Stimulated activated naive CD8-positive, alpha-beta T cell treated with anti-CD3 and anti-CD28 coated beads, Interleukin-15, Interleukin-2, amounts not matched to agents 100 U/mL and 50 U/mL, for 24 hours (primary cell): ENCODE results near the gene FRMD1.

ENCODE experiments used
- ATAC-seq: fragments of 150-1000 bp; cut with Tn5 transposase; one replicate; pipeline ENCODE4 v1.10.0; 2021
- DNase-seq: peaks from one replicate; pipeline ENCODE4 v3.0.0; 2021

FRMD1 gene

DNA sequence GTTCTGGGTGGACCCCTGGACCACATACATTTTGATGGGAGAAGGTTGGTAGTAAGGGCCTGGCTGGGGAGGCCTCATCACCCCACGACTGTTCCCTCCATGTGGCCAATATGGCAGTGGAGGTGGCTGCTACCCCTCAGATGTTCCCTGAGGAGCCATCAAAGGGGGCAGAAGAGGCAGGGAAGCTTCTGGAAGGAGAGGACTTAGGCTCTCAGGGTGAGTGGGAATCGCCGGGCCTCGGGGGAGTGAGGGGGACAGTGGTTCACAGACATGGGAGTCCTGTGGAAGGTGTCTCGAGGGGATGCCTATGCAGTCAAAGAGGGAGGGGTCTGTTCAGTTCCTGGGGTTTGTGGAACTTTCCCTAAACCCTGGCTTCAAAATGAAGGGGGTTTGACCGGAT, 32.9 kb upstream of the FRMD1 start:
- no peak for ATAC-seq
- DNase-seq: no peak

DNA sequence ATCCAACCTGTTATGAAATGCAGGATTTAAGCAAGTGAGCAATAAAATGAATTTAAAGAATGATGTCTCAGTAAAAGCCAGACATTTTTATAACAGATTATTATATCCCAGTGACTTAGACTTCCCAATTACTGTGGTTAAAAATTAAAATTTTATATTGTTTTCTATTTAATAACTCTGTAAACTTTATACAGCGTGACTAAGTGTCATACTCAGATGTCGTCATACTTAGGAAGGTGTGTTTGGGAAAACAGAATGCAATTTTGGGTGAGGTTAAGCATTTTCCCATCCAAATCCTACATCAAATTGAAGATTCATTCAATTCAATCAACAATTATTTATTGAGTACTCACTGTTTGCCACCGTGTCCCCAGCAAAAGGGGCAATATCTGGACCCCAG, 31.4 kb upstream of the FRMD1 start:
- no peak for ATAC-seq

GRCh38 chr6:168109171-168109570, 30.2 kb upstream of the FRMD1 start:
- DNase-seq (no peak), ATAC-seq (no peak)

More for the DNA sequence above, 31.4 kb upstream of the FRMD1 start:
- no peak for DNase-seq

GRCh38 chr6:168107191-168107983, 28.4 kb upstream of the FRMD1 start:
- DNase-seq (no peak), ATAC-seq (no peak)

GRCh38 chr6:168106633-168107005, 27.6 kb upstream of the FRMD1 start:
- DNase-seq (no peak), ATAC-seq (no peak)

DNA sequence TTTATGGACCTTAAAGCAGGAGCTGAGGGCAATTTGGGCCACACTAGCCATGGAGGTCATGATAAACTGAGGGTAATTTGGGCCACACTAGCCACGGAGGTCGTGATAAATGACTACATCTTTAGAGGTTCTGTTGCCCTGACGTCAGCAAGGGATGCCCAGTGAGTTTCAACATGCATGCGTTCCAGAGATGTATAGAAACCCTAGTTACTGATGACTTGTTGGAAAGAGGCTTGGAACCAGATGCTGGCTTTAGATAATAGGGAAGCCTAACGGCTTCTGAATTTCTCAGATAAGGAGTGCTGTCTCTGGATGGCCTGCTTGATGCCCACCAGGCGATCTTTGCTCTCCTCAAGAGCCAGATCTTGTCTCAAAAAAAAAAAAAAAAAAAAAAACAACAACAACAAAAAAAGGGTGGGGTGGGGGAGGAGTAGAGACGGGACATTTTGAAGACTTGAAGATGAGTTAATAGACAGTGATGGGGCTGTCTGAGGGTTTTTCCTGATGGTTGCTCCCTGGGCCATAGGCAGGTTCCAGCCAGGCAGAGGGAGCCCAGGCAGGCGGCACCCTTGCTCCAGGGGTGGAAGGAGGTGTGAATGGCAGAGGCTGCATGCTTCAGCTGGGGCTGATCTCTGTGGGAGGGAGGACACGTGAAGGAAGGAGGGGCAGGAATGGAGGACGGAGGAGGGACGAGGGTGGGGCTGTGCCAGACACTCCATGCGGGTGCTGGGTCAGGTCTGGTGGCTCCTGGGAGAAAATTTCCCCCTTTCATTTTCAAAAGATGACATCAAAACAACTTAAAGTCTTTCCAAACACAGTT, 27.0 kb upstream of the FRMD1 start:
- DNase-seq: no peak
- ATAC-seq: no peak

DNA sequence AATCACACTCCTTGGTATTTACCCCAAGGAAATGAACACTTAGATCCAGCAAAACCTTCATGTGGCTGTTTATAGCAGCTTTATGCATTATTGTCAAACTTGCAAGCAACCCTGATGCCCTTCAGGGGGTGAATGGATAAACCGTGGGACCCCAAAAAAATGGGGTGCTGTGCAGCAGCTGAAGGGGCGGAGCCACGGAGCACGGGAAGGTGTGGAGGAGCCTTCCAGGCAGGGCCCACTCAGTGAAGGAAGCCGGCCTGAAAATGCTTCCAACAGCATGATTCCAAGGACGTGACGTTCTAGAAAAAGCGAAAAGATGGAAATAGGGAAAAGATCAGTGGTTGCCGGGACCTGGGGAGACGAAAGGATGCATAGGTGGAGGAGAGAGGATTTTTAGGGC, 25.6 kb upstream of the FRMD1 start:
- DNase-seq (no peak), ATAC-seq (no peak)

DNA sequence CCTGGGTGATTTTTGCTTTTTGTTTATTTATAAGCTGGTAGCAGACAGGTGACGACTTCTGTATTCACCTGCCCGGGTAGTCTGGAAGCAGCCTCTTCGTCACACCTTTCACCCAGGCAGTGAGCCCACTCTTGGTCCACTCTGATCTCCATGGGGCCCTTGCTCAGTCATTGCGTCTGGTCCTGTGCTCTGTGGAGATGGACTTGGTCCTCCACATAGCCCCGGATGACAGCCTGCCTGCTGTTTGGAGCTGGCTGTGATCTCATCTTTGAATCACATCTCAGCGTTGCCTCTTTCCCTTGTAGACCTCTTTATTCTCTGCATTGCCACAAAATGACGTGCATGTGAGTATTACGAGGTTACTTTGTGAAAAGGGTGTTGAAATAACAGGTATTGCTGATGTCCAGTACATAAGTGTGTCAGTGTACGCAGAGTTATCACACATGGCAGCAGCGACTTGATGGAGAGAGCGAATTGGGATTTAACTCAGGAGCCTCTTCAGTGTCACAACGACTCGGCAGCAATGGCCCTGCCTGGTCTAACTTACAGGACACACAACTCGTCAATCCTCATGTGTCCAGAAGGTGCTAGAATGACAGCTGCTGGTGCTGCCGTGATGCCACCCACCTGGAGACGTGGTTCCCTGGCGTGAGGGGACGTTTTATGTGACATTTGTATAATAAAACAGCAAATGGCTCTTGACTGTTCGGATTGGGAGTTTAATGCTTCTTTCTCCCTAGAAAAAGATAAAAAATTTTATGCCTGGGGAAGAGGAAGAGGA, 24.2 kb upstream of the FRMD1 start:
- DNase-seq: no peak
- ATAC-seq: no peak

DNA sequence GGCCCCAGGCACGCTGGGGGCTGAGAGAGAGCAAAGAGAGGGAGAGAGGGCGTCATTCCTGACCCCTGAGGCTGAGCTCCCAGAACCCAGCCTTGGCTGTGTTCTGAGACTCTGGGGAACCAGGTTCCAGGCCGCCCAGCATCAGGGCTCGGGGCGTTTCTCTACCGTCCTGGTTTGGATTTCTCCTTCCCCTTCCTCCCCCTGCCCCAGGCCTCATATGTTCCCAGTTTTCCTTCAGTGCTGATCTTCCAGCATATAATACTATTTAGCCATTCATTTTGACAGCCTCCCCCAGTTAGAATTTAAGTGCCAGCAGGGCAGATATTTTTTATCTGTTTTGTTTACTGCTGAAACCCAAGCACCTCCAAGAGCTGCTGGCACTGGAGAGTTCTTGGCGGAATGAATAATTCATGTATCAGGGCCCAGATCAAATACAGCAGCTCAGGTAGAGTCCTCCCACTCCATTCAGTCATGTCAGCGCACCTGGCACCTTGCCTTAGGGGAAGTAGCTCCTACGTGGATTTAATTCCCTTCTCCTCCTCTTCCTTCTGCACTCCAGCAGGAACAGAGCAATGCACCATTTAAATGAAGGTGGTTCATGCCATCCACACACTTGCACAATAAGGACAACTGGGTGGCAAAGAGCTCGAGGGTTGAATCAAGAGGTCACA, 23.4 kb upstream of the FRMD1 start:
- DNase-seq (no peak), ATAC-seq (no peak)

- ATAC-seq (no peak), DNase-seq (no peak)
These were observed 22.7 kb upstream of the FRMD1 start for GRCh38 chr6:168101590-168102314.

DNA sequence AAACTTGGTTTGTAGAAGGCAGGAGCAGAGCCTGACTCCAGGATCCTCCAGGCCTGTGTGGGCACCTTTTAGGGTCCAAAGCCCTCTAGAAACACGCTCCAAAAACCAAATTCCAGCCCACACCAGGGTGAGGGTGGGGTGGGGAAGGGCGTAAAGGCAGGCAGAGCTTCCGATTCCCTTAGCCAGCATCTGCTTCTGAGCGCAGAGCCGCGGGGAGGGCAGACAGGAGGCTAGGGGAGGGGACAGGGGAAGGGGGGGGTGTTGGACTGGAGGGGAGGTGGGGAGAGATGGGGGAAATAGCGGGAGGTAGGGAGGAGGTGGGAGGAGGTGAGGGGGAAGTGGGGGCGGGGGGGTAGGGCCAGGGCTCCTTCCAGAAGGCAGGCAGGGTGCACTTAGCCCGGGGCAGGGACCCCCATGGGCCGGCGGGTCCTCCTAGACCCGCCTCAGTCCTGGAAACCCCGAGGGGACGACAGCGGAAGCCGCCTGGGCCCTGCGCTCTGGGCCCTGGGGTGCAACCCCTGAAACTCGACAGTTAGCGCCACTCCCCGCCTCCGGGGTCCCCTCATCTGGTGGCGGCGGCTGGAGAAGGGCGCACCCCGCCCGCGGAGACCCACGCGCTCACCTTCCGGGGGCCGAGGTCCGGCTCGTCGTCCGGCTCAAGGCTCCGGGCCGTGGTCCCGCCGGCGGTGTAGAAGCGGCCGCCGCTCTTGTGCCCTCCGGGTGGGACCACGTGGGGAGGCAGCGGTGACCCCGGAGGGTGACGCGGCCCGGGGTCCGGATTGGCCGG, 22.0 kb upstream of the FRMD1 start:
- DNase-seq (no peak), ATAC-seq (no peak)

DNA sequence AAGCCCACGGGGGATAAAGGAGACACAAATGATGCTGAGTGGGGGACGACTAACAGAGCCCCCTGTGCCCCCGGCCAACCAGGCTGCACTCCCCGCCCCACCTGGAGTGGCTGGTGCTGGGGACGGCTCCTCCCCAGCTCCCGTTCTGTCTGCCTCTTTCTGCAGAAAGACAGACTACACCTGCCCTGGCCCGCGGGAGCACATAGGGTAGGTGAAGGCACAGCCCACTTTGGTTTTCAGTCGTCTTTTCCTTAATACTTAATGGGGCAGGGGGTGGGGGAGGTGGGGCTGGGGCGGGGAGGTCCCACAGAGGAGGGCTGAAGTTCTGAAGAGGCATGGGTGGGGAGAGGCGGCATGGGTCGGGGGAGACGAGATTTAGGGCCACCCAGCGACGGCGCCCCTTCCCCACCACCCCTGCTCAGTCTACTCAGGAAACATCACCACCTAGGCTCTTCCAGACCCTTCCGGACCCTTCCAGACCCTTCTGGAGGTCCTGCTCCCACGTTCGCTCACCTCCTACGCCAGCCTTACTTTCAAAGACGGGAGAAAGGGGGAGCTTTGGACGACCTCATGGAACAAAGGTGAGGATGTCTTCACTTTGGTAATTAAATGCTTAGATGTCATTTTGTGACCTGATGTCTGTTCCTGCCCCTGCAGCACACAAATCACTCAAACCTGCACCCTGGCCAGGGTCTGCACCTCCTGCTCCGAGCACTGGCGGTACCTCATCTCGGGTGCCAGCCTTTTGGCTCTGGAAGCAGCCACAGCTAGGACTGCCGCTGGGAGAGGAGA, 21.2 kb upstream of the FRMD1 start:
- DNase-seq: no peak
- ATAC-seq: no peak

DNA sequence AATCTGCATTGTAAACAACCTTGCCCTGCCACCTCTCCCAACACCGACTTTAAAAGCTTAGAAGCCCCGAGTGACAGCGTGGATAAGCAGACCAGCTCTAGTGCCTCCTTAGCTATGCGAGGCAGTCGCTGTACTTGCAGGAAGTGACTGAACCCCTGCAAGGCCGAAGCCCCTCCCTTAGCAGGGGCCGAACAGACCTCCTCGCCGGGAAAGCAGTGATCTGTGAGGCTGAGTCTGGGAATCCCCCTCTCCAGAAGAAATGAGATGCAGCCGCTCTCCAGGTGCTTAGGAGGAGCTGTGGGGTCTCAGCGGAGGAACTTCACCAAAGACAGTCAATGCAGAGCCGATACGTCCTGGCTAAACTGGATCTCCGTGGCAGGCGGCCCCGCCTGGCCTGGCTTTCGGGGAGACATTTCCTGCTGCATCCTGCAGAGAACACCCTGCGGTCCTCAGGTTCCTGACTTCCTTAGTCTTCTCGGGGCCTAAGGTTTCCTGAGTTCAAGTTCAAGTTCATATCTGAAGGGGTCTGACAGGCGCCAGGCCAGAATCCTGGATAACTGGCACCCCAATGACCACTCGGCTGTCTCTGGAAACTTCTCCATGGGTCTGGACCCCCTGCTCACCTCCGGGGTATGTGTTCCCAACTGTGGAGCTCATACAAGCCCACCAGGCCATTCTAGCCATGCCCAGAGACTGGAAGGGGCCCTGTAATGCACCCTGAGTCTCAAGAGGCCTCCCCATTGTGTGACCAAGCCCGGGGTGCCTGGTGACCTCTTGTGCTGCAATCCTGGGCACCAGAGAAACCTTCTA, 20.4 kb upstream of the FRMD1 start:
- no peak for ATAC-seq
- DNase-seq: no peak

GRCh38 chr6:168098431-168098861, 19.4 kb upstream of the FRMD1 start:
- DNase-seq: no peak

DNA sequence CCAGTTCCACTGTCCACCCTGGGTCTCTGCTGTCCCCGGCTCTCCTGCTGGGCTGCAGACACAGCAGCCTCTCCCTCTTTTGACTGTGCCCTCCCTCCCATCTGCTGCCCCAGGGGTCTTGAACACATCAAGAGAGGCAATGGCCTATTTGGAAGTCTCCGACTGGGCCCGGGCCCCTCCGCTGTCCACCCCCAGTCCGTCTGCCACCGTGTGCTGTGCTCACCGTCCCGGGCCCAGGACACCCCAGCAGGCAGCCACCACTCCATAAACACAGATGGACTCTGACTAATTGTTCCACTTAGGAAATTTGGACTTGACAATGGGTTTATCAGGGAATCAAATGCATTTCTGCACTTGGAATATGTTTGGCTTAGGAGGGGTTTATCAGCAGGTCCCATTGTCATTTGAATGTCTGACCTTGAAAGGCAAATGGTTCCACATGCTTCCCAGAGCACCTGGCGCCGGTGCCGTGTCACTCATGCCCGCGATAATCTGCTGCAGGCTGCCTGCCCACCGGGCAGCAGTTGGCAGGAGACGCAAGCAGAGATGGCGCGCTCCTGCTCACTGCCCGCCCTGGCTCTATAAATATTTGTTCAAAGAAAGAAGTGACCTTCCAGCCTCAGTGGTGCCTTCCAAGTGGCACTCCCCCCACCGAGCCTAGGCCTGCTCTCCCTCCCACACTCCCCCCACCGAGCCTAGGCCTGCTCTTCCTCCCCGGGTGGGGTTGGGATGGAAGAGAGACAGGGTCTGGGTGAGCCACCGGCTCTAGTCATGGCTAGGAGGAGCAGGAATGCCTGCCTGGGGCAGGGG, 18.8 kb upstream of the FRMD1 start:
- ATAC-seq (no peak), DNase-seq (no peak)

More at GRCh38 chr6:168098431-168098861, 19.4 kb upstream of the FRMD1 start:
- ATAC-seq: no peak

DNA sequence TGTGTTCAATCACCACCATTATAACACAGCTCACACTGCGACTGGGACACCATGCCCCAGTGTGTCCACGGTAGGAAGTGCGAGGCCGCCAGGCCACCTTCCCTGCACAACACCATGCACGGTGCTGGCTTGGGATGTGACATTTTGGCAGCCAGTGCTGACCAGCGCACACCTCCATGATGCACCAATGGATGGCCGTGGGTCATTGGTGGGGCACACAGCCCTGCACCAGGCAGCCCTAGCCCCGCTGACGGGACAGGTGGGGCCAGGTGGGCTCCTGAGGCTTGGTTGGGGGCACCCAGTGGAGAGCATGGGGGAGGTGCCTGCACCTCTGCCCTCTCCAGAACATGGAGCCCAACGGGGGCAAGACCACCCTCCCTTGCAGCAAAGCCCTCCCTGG, 18.2 kb upstream of the FRMD1 start:
- no peak for DNase-seq
- ATAC-seq: no peak

- DNase-seq (no peak), ATAC-seq (no peak)
These were observed 17.3 kb upstream of the FRMD1 start for GRCh38 chr6:168096271-168096764.

DNA sequence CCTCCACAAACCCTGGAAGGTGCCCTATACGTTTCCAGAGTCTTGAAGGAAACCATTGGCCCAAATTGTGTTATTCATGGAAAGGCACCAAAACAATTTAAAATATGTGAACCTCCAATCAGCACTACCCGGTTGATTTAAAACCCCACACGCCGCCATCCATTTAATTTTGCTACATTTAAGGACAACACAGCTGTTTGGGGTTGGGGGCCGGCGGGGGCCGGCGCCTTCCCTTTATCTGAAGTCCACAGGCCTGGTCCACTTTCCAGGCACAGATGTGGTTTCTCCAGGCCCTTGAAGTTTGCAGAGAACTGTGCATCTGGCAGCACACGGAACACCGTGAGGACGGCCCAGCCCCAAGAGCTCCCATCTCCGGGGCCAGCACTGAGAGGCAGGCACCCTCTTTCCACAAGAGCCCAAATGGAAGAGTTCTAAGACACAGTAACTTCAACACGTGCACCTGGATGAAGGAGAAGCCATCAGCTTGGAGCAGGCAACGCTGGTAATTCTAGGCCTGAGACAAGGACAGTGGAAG, 16.8 kb upstream of the FRMD1 start:
- no peak for DNase-seq
- ATAC-seq: no peak
